Measurements from ENCODE around the gene TMEM238. TPM values are rescaled to one million over a fixed set of nuclear protein-coding genes. Genes with fewer than 3 reads are reported as not detected.
A peak's percentile ranks its signal among the peaks of the same experiment; 100 is the strongest.

Gene TMEM238
- total and polyA plus RNA-seq, 9 of the 15 experiments (the other 6 are each of a cell fraction or from before 2014, with no cell fraction given): 0.18 to 5.1 (median 1.3) TPM; not detected in 4

DNA sequence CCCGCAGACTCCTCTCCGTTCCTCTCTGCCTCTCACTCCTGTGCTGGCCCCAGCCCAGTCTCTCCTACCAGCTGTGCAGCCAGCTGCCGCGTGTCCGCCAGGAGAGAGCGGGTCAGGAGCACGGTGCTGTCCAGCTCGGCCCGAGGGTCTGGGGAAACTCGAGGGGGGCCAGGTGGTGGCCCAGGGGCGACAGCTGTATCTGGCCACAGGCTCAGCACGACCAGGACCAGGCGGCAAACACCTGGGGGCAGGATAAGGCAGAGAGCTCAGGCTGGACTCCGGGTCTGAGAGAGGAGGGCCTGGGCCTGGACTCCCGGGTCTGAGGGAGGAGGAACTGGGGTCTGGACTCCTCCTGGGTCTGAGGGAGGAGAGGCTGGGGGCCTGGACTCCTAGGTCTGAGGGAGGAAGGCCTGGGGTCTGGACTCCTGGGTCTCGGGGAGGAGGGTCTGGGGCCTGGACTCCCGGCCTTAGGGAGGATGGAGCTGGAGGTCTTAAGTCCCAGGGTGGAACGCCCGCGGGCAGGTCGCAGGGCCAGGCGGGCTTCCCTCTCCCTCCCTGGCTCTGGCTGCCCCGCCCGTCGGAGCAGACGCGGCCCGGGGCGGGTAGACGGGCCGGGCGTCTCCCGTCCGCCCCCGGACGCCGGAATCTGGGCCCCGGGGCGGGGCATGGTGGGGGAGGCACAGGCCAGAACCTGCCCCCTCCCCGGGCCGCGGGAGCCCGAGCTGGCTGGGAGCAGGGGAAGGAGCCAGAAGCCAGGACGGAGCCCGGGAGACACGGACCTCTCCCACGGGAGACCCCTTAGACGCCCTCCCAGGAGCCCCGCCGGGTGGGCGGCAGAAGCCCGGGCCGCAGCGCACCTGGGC, 15.2 kb downstream of the TMEM238 start (continued):
- TF ChIP-seq THRAP3 (IDR thresholded peaks at IDR 0.05; ENCODE audit: borderline replicate concordance) (no peak), POLR2AphosphoS5 (IDR thresholded peaks at IDR 0.05; ENCODE audit: control insufficient read depth, insufficient read depth, low read depth, low read length) (no peak), RHOXF2B (CRISPR knock-in tag; conservative IDR thresholded peaks at IDR 0.05) (no peak), PTRF (tag; IDR thresholded peaks at IDR 0.05) (no peak), ETV6 (IDR thresholded peaks at IDR 0.05; ENCODE audit: borderline replicate concordance in 1 of 2, low read depth in 2 of 2, low read length in 1 of 2) (no peak), ETV6 (CRISPR knock-in tag; IDR thresholded peaks at IDR 0.05; ENCODE audit: borderline replicate concordance) (no peak), ZBED1 (IDR thresholded peaks at IDR 0.05) (no peak), GATAD2B (IDR thresholded peaks at IDR 0.05; ENCODE audit: borderline replicate concordance) (no peak), TFE3 (CRISPR knock-in tag; IDR thresholded peaks at IDR 0.05) (no peak), TFAM (CRISPR knock-in tag; conservative IDR thresholded peaks at IDR 0.05) (no peak), ZKSCAN1 (IDR thresholded peaks at IDR 0.05; ENCODE audit: low read depth, low read length) (no peak), HNRNPL (IDR thresholded peaks at IDR 0.05; ENCODE audit: low read depth, low read length) (no peak), SP2 (IDR thresholded peaks at IDR 0.05; ENCODE audit: extremely low read depth, low read depth, low read length, poor library complexity, severe bottlenecking) (no peak), NONO (IDR thresholded peaks at IDR 0.05; ENCODE audit: low read depth in 2 of 2, low read length in 1 of 2) (0 out of 4 replicates have a peak, but pooled peaks of 1 of the 2 experiments have one; percentile 20), ZHX1 (conservative IDR thresholded peaks at IDR 0.05; ENCODE audit: low read length) (no peak), ZNF212 (CRISPR knock-in tag; IDR thresholded peaks at IDR 0.05) (no peak), HMGN3 (IDR thresholded peaks at IDR 0.05; ENCODE audit: borderline replicate concordance, extremely low read depth, insufficient read length, low read depth, low read length) (peak; percentile 32), MAFG (tag; conservative IDR thresholded peaks at IDR 0.05) (no peak)
- TF ChIP-seq, protein P1, sequence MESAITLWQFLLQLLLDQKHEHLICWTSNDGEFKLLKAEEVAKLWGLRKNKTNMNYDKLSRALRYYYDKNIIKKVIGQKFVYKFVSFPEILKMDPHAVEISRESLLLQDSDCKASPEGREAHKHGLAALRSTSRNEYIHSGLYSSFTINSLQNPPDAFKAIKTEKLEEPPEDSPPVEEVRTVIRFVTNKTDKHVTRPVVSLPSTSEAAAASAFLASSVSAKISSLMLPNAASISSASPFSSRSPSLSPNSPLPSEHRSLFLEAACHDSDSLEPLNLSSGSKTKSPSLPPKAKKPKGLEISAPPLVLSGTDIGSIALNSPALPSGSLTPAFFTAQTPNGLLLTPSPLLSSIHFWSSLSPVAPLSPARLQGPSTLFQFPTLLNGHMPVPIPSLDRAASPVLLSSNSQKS (CRISPR knock-in tag; IDR thresholded peaks at IDR 0.05): no peak
- TF ChIP-seq, protein P2, sequence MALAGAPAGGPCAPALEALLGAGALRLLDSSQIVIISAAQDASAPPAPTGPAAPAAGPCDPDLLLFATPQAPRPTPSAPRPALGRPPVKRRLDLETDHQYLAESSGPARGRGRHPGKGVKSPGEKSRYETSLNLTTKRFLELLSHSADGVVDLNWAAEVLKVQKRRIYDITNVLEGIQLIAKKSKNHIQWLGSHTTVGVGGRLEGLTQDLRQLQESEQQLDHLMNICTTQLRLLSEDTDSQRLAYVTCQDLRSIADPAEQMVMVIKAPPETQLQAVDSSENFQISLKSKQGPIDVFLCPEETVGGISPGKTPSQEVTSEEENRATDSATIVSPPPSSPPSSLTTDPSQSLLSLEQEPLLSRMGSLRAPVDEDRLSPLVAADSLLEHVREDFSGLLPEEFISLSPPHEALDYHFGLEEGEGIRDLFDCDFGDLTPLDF (CRISPR knock-in tag; IDR thresholded peaks at IDR 0.05): no peak

Measured in K562 (cell line).